Muscle of leg (tissue), 11 donors: ENCODE results near the gene NCEH1. TPM values are rescaled to one million over a fixed set of nuclear protein-coding genes. Genes with fewer than 3 reads are reported as not detected.

Experiments used
- DNase-seq: peaks from one replicate; pipeline ENCODE4 v3.0.0; 2013
- H3K27ac ChIP-seq: one replicate; pipeline ENCODE4 v1.5.1; 2013; ENCODE audit warnings: mild to moderate bottlenecking, low read length, control low read depth
- H3K27me3 ChIP-seq: one replicate; pipeline ENCODE4 v1.6.1; 2013; ENCODE audit warnings: low read length; ENCODE audit not compliant: control insufficient read depth, insufficient read depth
- H3K36me3 ChIP-seq: one replicate; pipeline ENCODE4 v1.6.1; 2013; ENCODE audit warnings: low read length; ENCODE audit not compliant: control insufficient read depth, insufficient read depth
- H3K4me1 ChIP-seq: one replicate; pipeline ENCODE4 v1.6.1; 2013; ENCODE audit warnings: low read length; ENCODE audit not compliant: control insufficient read depth, insufficient read depth
- H3K4me3 ChIP-seq: one replicate; pipeline ENCODE4 v1.5.1; 2013; ENCODE audit warnings: low read length, control low read depth
- H3K9me3 ChIP-seq: replicated peaks from 2 replicates; pipeline ENCODE4 v1.6.1; 2013; ENCODE audit warnings: low read depth, low read length; ENCODE audit not compliant: control insufficient read depth
- WGBS: methylation state at CpG from one replicate; pipeline ENCODE4 v1.1.5; 2013; ENCODE audit warnings: missing lambda C conversion rate; ENCODE audit not compliant: insufficient coverage; 5-methylcytosine and 5-hydroxymethylcytosine counted together
- polyA plus RNA-seq, 8 donors: library from polyadenylated mRNA; unstranded; fragments of 120-200 nt; gene quantifications; one replicate each; pipeline versions ENCODE4 v1.2.1 to v1.2.3, GENCODE V29; 2013; ENCODE audit warnings: inconsistent platforms in 1 of 8, low replicate concordance in 1 of 8; ENCODE audit not compliant: insufficient read length in 8 of 8, insufficient read depth in 1 of 8
- total RNA-seq: library from RNA; stranded (reverse); fragments of 120-200 nt; gene quantifications from one replicate; pipeline ENCODE4 v1.2.4, GENCODE V29; 2013

The NCEH1 gene
- total and polyA plus RNA-seq, 9 donors, result 1.3 to 2.6 (median 1.8) TPM

GRCh38 chr3:172630316-172630715, 80.6 kb downstream of the NCEH1 start:
- DNase-seq, result peak; percentile 73
- no CpG with 5 or more reads among the region's 1 CpG for WGBS
- no peak overlapping the region for H3K27ac ChIP-seq
- no peaks in the 10 kb centered on the region for H3K9me3 ChIP-seq
- no peaks in the 10 kb centered on the region for H3K36me3 ChIP-seq
- no peak overlapping the region for H3K4me3 ChIP-seq
- no peaks in the 10 kb centered on the region for H3K27me3 ChIP-seq
- no peaks in the 10 kb centered on the region for H3K4me1 ChIP-seq

- whole genome bisulfite sequencing, result 100% methylated on average over 1 of the region's 5 CpGs
- no peak for DNase-seq
- no peak overlapping the region for H3K27ac ChIP-seq
Observed at GRCh38 chr3:172629470-172629869, 81.4 kb downstream of the NCEH1 start.

GRCh38 chr3:172627057-172627809, 83.6 kb downstream of the NCEH1 start:
- no peaks in the 10 kb centered on the region for H3K9me3 ChIP-seq
- H3K36me3 ChIP-seq, result no peaks in the 10 kb centered on the region
- H3K4me3 ChIP-seq, result no peak overlapping the region
- peak overlapping the region; percentile 4 for H3K27ac ChIP-seq
- no peaks in the 10 kb centered on the region for H3K27me3 ChIP-seq
- peak; percentile 42 for DNase-seq
- H3K4me1 ChIP-seq, result no peaks in the 10 kb centered on the region
- 85% methylated on average over 2 of the region's 5 CpGs for WGBS

More at GRCh38 chr3:172629470-172629869, 81.4 kb downstream of the NCEH1 start:
- Histone ChIP-seq H3K27me3 (no peaks in the 10 kb centered on the region), H3K36me3 (no peaks in the 10 kb centered on the region), H3K9me3 (no peaks in the 10 kb centered on the region), H3K4me1 (no peaks in the 10 kb centered on the region), H3K4me3 (no peak overlapping the region)

- H3K9me3 ChIP-seq, result no peaks in the 10 kb centered on the region
- WGBS, result no CpG with 5 or more reads among the region's 3 CpGs
- peak; percentile 75 for DNase-seq
- no peaks in the 10 kb centered on the region for H3K27me3 ChIP-seq
- no peaks in the 10 kb centered on the region for H3K4me1 ChIP-seq
- no peak overlapping the region for H3K4me3 ChIP-seq
- H3K36me3 ChIP-seq, result no peaks in the 10 kb centered on the region
- no peak overlapping the region for H3K27ac ChIP-seq
Observed at GRCh38 chr3:172626021-172626640, 84.7 kb downstream of the NCEH1 start.

- Histone ChIP-seq H3K27me3 (no peaks in the 10 kb centered on the region), H3K9me3 (no peaks in the 10 kb centered on the region), H3K4me1 (no peaks in the 10 kb centered on the region), H3K27ac (no peak overlapping the region), H3K36me3 (no peaks in the 10 kb centered on the region), H3K4me3 (no peak overlapping the region)
- no peak for DNase-seq
- 64% methylated on average over 2 of the region's 2 CpGs for WGBS
Observed at GRCh38 chr3:172625404-172625803, 85.5 kb downstream of the NCEH1 start.

DNA sequence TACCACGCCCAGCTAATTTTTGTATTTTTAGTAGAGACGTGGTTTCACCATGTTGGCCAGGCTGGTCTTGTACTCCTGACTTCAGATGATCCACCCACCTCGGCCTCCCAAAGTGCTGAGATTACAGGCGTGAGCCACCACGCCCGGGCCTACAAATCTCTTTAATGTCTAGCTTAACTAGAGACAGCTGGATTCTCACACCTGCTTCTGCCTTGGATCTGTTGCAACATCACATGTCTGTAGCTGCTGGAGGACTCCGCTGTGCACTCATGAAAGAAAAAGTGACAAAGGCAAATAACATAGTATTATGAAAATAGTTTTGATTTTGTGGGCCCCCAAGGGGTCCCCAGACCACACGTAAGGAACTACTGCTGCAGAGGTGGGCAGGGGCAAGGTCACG, 85.9 kb downstream of the NCEH1 start:
- Histone ChIP-seq H3K36me3 (no peaks in the 10 kb centered on the region), H3K27ac (no peak overlapping the region), H3K9me3 (no peaks in the 10 kb centered on the region), H3K4me3 (no peak overlapping the region), H3K4me1 (no peaks in the 10 kb centered on the region), H3K27me3 (no peaks in the 10 kb centered on the region)
- DNase-seq, result no peak
- 92% methylated on average over 9 of the region's 9 CpGs for WGBS

DNA sequence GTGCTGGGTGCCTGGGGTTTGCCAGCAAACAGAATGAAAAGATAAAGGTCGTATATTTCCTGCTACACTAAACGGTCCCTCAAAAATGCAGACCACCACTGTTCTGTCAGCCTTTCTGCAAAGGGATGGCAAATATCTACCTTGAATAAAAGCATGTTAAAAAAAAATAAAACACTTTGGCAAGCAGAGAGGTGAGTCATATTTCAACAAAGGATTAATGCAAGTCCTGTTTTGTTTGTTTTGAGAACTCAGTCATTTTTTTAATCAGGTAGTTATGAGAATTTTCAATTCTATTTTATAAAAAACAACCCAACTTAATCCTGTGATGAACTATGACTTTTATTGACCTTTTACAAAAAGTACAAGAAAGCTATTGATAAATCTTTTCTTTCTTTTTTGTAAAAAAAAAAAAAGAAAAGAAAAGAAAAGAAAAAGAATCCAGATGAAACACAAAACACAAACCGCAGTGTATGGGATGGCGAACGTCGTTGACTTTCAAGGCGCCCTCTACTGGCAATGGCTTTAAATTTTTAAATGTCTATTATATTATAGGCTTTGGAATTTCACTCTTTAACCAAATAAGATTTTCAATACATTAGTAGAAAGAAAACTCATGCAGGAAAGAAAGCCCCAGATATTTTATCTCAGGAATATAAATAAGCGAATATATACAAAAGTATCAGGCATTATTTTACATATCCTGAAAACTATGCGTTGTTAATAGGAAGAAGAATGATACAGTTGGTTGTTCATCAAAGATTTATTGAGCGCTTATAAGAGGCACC, 87.8 kb downstream of the NCEH1 start:
- no peak overlapping the region for H3K4me3 ChIP-seq
- no CpG with 5 or more reads among the region's 10 CpGs for WGBS

GRCh38 chr3:172622156-172622555, 88.7 kb downstream of the NCEH1 start:
- Histone ChIP-seq H3K4me1 (no peaks in the 10 kb centered on the region), H3K27me3 (no peaks in the 10 kb centered on the region), H3K9me3 (no peaks in the 10 kb centered on the region), H3K27ac (no peak overlapping the region), H3K4me3 (no peak overlapping the region), H3K36me3 (no peaks in the 10 kb centered on the region)
- WGBS, result no CpG with 5 or more reads among the region's 2 CpGs
- no peak for DNase-seq

More for the DNA sequence above, 87.8 kb downstream of the NCEH1 start:
- H3K4me1 ChIP-seq, result no peaks in the 10 kb centered on the region
- no peaks in the 10 kb centered on the region for H3K27me3 ChIP-seq
- no peak overlapping the region for H3K27ac ChIP-seq
- no peaks in the 10 kb centered on the region for H3K9me3 ChIP-seq
- peak; percentile 37 for DNase-seq
- no peaks in the 10 kb centered on the region for H3K36me3 ChIP-seq

DNA sequence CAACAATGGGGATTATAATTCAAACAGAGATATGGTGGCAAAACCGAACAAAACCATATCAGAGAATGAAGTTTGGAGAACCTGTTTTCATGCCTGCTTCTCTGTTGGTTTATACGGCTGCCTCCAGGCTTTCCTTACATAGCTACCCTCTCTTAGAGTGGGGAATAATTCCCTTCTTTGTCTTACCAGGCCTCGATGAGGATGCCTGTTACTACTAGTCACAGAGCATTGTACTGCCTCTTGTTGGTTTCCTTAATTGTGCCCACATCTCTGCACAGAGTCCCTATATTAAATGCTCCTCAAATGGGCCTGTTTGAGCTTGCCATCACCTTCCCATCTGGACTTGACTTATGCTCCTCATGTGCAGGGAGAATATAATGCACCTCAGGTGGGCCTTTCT, 92.9 kb downstream of the NCEH1 start:
- H3K4me1 ChIP-seq, result no peaks in the 10 kb centered on the region
- no peak for DNase-seq
- H3K4me3 ChIP-seq, result no peak overlapping the region
- no peaks in the 10 kb centered on the region for H3K36me3 ChIP-seq
- no peaks in the 10 kb centered on the region for H3K27me3 ChIP-seq
- no peak overlapping the region for H3K27ac ChIP-seq
- peaks cover 4% of the 10 kb centered on the region for H3K9me3 ChIP-seq
- WGBS, result 83% methylated on average over 1 of the region's 3 CpGs

- 67% methylated on average over 1 of the region's 6 CpGs for WGBS
- no peak overlapping the region for H3K4me3 ChIP-seq
- no peaks in the 10 kb centered on the region for H3K36me3 ChIP-seq
- peaks cover 4% of the 10 kb centered on the region for H3K9me3 ChIP-seq
- no peaks in the 10 kb centered on the region for H3K4me1 ChIP-seq
- DNase-seq, result no peak
- no peaks in the 10 kb centered on the region for H3K27me3 ChIP-seq
- H3K27ac ChIP-seq, result no peak overlapping the region
Observed at GRCh38 chr3:172617013-172617706, 93.7 kb downstream of the NCEH1 start.
